Stimulated activated CD4-positive, alpha-beta T cell treated with anti-CD3 and anti-CD28 coated beads, Interleukin-15, amount 100 ng/mL, for 24 hours (primary cell): ENCODE measurements around the gene PDE8A.
A peak's percentile ranks its signal among the peaks of the same experiment; 100 is the strongest.
"Not testable (repeated sequence)": the region's sequence is repeated elsewhere in the genome, so short reads cannot be mapped to it uniquely, and the experiment has no call there.

ENCODE experiments used
- DNase-seq: peaks from one replicate; pipeline ENCODE4 v3.0.0-alpha.2; 2020

Gene PDE8A

DNA sequence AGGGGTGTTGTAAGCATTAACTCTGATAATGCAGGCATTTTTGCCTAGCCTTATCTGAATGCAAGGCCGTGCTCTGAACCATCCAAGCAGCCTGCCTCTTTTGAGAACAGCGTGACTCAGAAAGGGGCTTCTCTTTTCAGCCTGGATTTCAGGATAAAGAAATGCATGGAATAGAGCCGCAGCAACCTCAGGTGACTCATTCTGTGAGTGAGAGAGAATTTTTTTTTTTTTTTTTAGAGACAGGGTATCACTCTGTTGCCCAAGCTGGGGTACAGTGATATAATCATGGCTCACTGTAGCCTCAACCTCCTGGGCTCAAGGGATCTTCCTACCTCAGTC, 20.6 kb upstream of the PDE8A start:
- no peak for DNase-seq

DNA sequence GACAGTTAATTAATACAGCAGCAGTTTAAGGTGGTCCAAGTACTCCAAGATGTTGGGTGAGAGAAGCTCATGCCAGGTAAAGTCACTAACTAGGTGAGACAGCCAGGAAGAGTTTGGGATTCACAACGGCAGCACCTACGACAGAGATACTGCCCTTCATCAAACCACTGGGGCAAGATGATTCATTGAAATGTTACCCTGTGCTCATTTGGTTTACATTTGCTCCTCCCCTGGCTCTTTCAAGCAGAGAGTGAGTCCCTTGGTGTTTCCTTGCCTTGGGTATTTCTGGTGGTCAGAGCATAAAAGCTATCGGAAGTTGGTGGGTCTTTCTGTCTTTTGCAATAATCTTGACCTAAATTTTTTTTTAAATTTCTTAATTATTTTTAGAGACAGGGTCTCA, 19.9 kb upstream of the PDE8A start:
- DNase-seq = no peak

DNA sequence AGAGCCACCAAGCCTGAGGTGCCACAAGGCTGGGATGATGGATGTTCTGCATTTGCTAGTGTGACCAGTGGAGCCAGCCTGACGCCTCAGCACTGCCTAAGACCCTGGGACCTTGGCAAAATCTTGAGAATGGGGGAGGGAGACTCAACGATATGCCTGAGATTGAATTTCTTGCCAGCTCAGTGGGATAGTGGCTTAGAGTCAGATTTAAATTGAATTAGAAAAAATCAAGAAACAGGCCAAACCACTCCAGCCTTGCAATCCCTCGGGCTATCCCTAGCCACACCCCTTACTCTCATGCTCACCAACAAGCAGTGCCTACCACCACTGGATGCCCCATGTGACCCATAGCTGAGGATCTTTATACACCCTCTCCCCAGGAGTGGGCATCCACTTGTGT, 18.7 kb upstream of the PDE8A start:
- no peak for DNase-seq

DNA sequence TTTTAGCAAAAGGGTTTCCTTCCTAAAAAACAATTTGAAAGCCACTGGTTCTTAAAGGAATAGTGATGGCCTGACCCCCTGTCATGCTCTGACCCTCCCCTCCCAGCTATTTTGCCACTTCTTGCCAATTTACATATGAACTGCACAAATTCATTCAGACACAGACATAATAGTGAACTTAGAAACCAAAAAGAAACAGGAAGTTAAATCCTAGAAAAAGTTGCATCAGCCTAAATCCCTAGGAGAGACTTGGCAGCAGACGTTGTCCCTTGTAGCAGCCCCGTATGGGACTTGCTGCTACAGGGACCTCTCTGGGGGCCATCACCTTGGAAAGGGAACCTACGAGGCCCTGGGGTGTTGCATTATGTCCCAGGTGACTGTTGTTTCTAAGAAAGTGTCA, 14.3 kb upstream of the PDE8A start:
- no peak for DNase-seq

GRCh38 chr15:84968301-84968700, 13.4 kb upstream of the PDE8A start:
- no peak for DNase-seq

- DNase-seq = no peak
These were observed 12.4 kb upstream of the PDE8A start for GRCh38 chr15:84969257-84969656.

- DNase-seq = no peak
These were observed 10.8 kb upstream of the PDE8A start for GRCh38 chr15:84970843-84971242.

DNA sequence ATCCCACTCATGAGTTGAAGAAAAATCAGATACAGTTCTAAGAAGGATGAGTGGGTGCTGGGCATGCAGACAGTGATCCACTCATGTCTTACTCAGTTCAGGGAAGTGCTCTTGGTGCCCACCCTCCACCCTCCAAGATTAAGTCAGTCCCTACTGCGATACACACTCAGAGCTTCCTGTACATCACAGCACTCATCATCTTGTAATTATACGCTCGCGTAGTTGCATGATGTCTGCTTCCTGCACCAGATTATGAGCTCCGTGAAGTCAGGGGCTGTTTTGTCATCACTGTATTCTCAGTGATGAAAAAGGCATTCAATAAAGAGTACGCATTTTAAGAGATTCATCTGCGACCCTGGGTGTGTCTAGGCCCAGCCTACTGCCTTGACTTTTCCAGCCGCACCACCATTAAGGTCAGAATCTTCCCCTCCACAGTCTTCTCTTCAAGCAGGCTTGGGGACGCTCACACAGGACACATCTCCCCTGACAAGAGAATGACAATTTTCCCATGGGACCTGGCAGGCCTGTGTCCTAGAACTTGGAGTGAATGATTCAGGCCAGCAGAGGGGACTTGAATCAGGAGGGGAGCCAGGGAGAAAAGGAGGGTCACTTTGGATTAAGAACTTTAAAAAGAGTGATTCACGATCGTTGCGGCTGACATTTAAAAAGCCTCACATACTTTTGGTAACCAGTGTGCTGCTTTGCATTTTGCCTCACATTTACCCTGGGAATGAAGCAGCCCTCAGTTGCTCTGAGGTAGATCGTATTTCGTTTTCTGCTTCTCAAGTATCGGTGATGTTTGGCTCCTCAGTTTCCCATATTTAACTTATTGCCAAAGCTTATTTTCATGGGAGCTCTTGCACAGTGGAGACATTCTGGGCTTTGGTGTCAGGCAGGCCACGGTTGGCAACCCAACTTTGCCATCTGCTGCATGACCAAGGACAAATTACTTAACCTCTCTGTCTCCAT, 7.9 kb upstream of the PDE8A start:
- DNase-seq = no peak

- DNase-seq = no peak
These were observed 5.7 kb upstream of the PDE8A start for GRCh38 chr15:84975871-84976351.

DNA sequence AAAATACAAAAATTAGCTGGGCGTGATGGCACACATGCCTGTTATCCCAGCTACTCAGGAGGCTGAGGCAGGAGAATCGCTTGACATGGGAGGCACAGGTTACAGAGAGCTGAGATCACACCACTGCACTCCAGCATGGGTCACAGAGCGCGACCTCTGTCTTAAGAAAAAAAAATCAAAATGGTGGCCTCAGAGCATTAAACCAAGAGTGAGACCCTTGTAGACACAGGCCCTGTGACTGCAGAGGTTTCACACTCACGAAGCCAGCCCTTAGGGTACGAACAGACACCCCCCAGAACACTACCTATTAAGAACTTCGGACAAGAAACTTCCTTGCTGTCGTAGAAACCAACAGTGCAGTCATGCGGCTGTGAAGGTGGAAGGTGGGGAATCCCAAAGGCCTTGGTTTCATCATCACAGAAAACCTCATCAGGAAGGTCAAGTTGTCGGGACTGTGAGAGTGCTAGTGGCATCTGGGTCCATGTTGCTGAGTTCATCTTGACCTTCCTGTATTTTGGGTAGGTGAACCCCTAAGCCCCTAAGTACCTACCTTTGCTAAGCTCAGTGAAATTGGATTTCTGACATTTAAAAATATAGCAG, 4.8 kb upstream of the PDE8A start:
- DNase-seq = no peak

DNA sequence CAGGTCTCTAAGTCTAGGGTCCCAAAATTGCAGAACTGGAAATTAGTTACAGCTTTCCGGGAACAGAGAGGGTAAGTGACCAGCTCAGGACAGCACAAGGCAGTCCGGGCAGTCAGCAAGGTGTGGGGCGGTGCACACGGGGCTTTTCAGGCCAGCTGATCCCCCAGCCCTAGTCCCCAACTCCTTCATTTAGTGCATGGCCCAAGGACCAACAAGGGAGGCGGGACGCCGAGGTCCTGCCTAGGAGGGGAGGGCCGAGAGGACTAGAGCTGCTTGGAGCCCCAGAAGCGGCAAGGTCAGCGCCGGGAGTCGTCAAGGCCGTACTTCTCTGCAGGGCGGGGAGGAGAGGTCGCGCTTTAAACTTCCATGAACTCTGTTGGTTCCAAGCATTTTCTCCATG, 2.0 kb upstream of the PDE8A start:
- no peak for DNase-seq

- DNase-seq = peak; percentile 91
These were observed 1.2 kb upstream of the PDE8A start for GRCh38 chr15:84980196-84981053.

- DNase-seq = peak; percentile 95
These were observed 474 bp upstream of the PDE8A start for GRCh38 chr15:84981054-84981710.

DNA sequence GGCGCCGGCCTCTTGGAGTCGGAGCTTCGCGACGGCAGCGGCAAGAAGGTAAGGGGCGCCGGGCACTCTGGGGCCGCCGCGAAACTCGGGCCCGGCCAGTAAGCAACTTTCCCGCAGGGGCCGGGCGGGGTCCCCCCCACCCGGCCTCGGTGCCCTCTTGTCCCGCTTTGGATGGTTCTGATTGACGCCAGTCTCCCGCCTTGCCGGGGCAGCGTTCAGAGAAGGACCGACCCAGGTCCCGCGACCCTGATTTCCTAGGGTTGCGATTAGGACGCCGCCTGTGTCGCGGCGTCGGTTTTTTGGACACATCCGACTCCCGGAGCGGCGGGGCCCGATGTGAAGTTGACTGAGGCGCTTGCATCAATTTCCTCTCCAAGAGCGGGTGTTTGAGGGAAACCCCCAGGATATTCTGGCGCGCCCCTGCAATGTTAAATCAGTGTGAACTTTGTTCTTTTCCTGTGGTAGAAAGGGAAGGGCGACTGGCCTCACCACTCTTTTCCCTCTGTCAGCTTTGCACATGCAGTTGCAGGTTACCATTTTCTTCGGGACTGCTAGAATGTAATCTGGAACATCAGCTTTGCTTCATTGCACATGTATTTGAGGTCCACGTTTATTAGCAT, 755 bp downstream of the PDE8A start:
- DNase-seq = peak; percentile 71

- DNase-seq = no peak
These were observed 1.6 kb downstream of the PDE8A start for GRCh38 chr15:84983294-84983693.

DNA sequence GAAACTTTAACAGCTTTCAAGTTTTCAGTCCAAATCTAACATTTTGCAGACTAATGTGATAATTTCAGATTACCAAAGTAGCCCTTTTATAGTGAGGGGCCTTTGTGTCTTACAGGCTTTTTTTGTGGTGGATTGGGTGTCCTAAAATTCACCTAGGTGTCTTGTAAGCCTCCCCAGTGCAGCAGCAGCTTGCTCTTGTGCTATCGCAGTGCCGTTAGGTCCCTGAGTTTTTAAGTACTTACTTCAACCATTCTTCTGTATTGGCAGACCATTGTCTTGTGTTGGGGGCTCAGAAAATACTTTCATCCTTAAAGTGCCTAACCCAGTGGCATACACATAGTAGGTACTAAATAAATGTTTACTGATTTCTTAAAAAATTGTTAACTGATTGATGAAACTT, 2.1 kb downstream of the PDE8A start:
- no peak for DNase-seq

GRCh38 chr15:84985158-84985557, 3.5 kb downstream of the PDE8A start:
- no peak for DNase-seq

DNA sequence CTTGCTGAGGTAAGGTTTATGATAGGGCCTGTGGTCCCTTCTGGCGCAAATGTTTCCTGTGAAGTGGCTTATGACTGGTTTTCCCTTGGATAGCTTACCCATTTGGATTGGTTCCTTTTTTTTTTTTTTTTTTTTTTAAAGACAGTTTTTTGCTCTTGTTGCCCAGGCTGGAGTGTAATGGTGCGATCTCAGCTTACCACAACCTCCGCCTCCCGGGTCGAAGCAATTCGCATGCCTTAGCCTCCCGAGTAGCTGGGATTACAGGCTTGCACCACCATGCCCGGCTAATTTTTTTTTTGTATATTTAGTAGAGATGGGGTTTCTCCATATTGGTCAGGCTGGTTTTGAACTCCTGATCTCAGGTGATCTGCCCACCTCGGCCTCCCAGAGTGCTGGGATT, 5.7 kb downstream of the PDE8A start:
- DNase-seq = not testable (repeated sequence)

GRCh38 chr15:84987949-84988624, 6.4 kb downstream of the PDE8A start:
- no peak for DNase-seq

DNA sequence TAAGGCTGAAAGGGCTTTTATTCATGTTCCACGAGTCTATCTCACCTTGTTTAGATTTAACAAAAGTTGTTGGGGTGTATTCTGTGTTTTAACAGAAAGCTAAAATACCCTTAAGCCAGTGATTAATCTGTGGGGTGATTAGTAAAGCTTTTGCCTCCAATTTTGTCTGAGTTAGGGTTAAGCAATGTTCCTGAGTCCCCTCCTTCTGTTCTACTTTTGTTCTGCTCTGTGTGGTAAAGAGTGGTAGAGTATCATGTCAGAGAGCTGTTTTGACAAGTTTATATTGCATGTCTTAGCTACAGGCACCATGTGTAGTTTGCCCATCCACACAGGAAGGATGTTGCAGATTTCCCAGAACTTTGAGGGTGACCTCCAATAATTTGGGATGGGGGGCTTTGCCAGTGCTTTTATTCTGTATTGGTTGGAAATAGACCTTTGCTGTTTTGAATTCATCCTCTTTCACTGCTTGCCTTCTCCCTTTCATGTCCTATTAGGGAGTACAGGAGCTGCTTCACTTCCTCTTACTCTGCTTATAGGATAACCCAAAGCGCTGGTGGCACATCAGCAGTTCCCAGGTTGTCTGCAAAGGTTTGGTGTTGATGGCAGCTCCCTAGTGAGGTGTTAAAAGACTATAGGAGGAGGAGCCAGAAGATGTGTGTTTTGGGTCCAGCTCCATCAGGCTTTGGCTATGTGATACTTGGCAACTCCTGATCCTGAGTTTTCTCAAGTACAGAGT, 7.4 kb downstream of the PDE8A start:
- DNase-seq = no peak

DNA sequence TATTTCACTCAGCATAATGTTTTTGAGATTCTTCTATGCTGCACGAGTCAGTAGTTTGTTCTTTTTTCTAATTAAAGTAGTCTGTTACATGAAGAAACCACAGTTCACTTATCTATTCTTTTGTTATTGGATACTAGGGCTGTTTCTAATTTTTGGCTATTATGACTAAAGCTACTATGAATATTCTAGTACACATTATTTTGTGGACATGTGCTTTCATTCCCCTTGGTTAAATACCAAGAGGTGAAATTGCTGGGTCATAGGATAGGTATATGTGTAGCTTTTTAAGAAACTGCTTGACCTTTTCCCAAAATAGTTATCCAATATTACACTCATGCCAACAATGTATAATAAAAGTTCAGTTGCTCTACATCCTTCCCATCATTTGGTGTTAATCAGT, 8.9 kb downstream of the PDE8A start:
- no peak for DNase-seq
